Measurements from ENCODE around the gene MRPL32. TPM values are rescaled to one million over a fixed set of nuclear protein-coding genes. Genes with fewer than 3 reads are reported as not detected.

MRPL32 gene
- polyA plus RNA-seq, 1 donor = 43.9 TPM

GRCh38 chr7:42964849-42965805, 33.0 kb downstream of the MRPL32 start:
- no peak for DNase-seq (ENCODE audit: low read depth)

- DNase-seq (ENCODE audit: low read depth) = no peak
These were observed 35.2 kb downstream of the MRPL32 start for GRCh38 chr7:42967391-42967790.

- DNase-seq (ENCODE audit: low read depth) = peak; percentile 41
These were observed 40.7 kb downstream of the MRPL32 start for GRCh38 chr7:42972699-42973500.

GRCh38 chr7:42976371-42976770, 44.2 kb downstream of the MRPL32 start:
- no peak for DNase-seq (ENCODE audit: low read depth)

- no peak for DNase-seq (ENCODE audit: low read depth)
These were observed 46.3 kb downstream of the MRPL32 start for GRCh38 chr7:42978496-42978895.

- DNase-seq (ENCODE audit: low read depth) = no peak
These were observed 47.9 kb downstream of the MRPL32 start for GRCh38 chr7:42980084-42980483.

GRCh38 chr7:42980514-42980913, 48.3 kb downstream of the MRPL32 start:
- no peak for DNase-seq (ENCODE audit: low read depth)

GRCh38 chr7:42981601-42982000, 49.4 kb downstream of the MRPL32 start:
- no peak for DNase-seq (ENCODE audit: low read depth)

GRCh38 chr7:42982604-42983115, 50.5 kb downstream of the MRPL32 start:
- no peak for DNase-seq (ENCODE audit: low read depth)

- DNase-seq (ENCODE audit: low read depth) = no peak
These were observed 52.0 kb downstream of the MRPL32 start for GRCh38 chr7:42984137-42984536.

- DNase-seq (ENCODE audit: low read depth) = no peak
These were observed 54.0 kb downstream of the MRPL32 start for GRCh38 chr7:42986213-42986612.

GRCh38 chr7:42986781-42987248, 54.6 kb downstream of the MRPL32 start:
- DNase-seq (ENCODE audit: low read depth) = no peak

Other genes with a start within 250 kb of the MRPL32 start
- 1.9 TPM for gene C7orf25, start 20.3 kb upstream of the MRPL32 start, polyA plus RNA-seq (ENCODE audit: insufficient read length)
- gene PSMA2, start 202 bp upstream of the MRPL32 start, polyA plus RNA-seq (ENCODE audit: insufficient read length) = 117 TPM
- gene HECW1, start 180.3 kb downstream of the MRPL32 start, polyA plus RNA-seq (ENCODE audit: insufficient read length) = 0.23 TPM